Subcutaneous abdominal adipose tissue (tissue), 5 donors: ENCODE measurements around the gene PLA2G2F.

Experiments
- H3K27ac ChIP-seq: one replicate; pipeline ENCODE4 v1.7.0; 2013; ENCODE audit warnings: low read depth, mild to moderate bottlenecking, inconsistent platforms, low read length, moderate library complexity
- H3K27me3 ChIP-seq, 5 donors: one replicate each; pipeline ENCODE4 v1.7.0; 2013; ENCODE audit warnings: low read length in 5 of 5, inconsistent platforms in 1 of 5; ENCODE audit not compliant: control insufficient read depth in 5 of 5, insufficient read depth in 4 of 5
- H3K36me3 ChIP-seq, 5 donors: one replicate each; pipeline ENCODE4 v1.7.0; 2013; ENCODE audit warnings: low read length in 5 of 5; ENCODE audit not compliant: control insufficient read depth in 5 of 5, insufficient read depth in 5 of 5
- H3K4me1 ChIP-seq, 5 donors: one replicate each; pipeline ENCODE4 v1.7.0; 2013; ENCODE audit warnings: low read length in 5 of 5, mild to moderate bottlenecking in 3 of 5, moderate library complexity in 1 of 5; ENCODE audit not compliant: control insufficient read depth in 5 of 5, insufficient read depth in 5 of 5
- H3K4me3 ChIP-seq, 5 donors: one replicate each; pipeline ENCODE4 v1.7.0; 2013; ENCODE audit warnings: low read length in 5 of 5, low read depth in 1 of 5
- H3K9ac ChIP-seq, 5 donors: one replicate each; pipeline ENCODE4 v1.7.0; 2013; ENCODE audit warnings: low read length in 5 of 5, mild to moderate bottlenecking in 4 of 5, moderate library complexity in 3 of 5
- H3K9me3 ChIP-seq, 5 donors: one replicate each; pipeline ENCODE4 v1.7.0; 2013; ENCODE audit warnings: low read length in 5 of 5; ENCODE audit not compliant: control insufficient read depth in 5 of 5
- donor health status: healthy.
- donor health status: healthy.
- donor health status: healthy.
- donor health status: healthy.
- donor health status: healthy.

Gene PLA2G2F

DNA sequence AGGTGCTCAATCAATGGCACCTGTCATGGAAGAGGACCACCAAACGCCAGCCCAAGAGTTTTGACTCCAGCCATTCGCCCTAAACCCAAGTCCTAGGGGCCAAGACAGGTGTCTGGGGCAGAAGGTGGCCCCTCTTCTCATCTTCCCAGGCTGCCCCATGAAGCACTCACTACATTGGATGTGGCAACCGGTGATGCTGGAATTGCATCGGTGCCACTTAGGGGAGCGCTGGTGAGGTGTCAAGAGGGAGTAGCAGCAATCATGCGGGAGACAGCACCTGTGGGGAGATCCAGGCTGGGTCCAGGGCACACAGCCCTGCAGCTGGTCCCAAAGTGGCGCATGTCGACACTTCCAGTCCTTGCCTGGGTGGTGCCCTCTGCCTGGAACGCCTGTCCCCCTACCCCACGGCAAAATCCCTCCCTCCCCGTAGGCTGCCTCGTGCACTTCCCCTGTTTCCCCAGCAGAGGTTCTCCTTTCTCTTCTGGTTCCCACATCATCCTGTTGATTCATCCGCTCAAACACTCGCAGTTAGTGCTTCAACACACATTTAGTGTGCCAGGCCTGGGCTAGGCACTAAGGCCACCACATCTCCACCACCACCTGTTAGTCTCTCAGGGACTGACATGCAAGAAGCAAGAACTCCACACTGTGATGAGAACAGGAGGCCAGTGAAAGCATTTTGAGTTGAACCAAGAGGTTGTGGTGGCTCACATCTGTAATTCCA lies 38.3 kb upstream of the PLA2G2F start:
- H3K4me1 ChIP-seq: peaks cover 0 to 10% (median 7%) of the 10 kb centered on the region in 5 donors
- H3K9me3 ChIP-seq: peaks cover 0 to 8% (median 5%) of the 10 kb centered on the region in 5 donors
- H3K9ac ChIP-seq: no peak overlapping the region
- H3K36me3 ChIP-seq: no peaks in the 10 kb centered on the region
- H3K27me3 ChIP-seq: peaks cover 0 to 6% (median 0%) of the 10 kb centered on the region in 5 donors
- no peak overlapping the region for H3K4me3 ChIP-seq
- no peak overlapping the region for H3K27ac ChIP-seq

DNA sequence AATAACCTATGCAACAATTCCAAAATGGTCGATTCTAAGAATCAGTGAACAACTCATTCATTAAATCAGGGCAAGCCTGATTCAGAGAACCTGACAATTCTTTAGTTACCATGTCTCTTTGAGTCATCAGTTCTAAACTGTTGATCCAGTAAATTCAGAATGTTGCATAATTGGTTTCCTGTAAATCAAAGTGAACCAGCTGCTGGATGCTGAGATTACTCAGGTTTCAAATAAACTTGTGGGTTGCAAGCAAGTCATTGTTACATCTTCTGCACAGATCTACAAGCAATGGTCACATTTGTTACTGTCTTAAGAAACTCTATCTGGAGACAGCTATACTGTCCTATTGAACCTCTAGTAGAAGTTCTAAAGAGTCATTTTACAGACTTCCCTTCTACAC lies 36.2 kb upstream of the PLA2G2F start:
- Histone ChIP-seq H3K4me1 (peaks cover 0 to 5% (median 0%) of the 10 kb centered on the region in 5 donors), H3K4me3 (no peak overlapping the region), H3K36me3 (no peaks in the 10 kb centered on the region), H3K9ac (no peak overlapping the region), H3K27ac (no peak overlapping the region), H3K9me3 (no peaks in the 10 kb centered on the region), H3K27me3 (peaks cover 0 to 6% (median 0%) of the 10 kb centered on the region in 5 donors)

- H3K27ac ChIP-seq: no peak overlapping the region
- peaks cover 3 to 9% (median 3%) of the 10 kb centered on the region in 5 donors for H3K27me3 ChIP-seq
- no peak overlapping the region for H3K9ac ChIP-seq
- no peak overlapping the region for H3K4me3 ChIP-seq
- peaks cover 0 to 4% (median 0%) of the 10 kb centered on the region in 5 donors for H3K4me1 ChIP-seq
- no peaks in the 10 kb centered on the region for H3K9me3 ChIP-seq
- no peaks in the 10 kb centered on the region for H3K36me3 ChIP-seq
Observed at GRCh38 chr1:20105856-20106255, 33.3 kb upstream of the PLA2G2F start.

DNA sequence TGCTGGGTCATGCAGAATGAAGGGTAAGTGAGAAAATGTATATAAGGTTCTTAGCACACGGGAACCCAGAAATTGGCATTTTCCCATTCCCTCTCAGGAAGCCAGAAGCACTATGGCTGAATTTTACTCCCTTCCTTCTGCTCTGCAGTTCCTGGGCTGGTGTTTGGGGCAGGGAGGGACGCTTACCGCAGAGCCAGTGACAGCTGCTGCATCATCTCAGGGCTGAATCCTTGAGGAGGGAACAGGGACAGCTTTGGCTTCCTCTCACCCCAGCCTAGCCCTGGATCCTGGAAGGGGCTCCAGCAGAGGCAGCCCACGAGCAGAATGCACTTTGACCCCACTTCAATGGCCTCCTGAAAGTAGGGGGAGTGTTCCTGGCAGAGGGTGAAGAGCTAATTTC lies 31.8 kb upstream of the PLA2G2F start:
- Histone ChIP-seq H3K36me3 (no peaks in the 10 kb centered on the region), H3K4me1 (no peaks in the 10 kb centered on the region), H3K4me3 (no peak overlapping the region), H3K9ac (no peak overlapping the region), H3K9me3 (no peaks in the 10 kb centered on the region), H3K27ac (no peak overlapping the region), H3K27me3 (peaks cover 3 to 9% (median 3%) of the 10 kb centered on the region in 5 donors)

DNA sequence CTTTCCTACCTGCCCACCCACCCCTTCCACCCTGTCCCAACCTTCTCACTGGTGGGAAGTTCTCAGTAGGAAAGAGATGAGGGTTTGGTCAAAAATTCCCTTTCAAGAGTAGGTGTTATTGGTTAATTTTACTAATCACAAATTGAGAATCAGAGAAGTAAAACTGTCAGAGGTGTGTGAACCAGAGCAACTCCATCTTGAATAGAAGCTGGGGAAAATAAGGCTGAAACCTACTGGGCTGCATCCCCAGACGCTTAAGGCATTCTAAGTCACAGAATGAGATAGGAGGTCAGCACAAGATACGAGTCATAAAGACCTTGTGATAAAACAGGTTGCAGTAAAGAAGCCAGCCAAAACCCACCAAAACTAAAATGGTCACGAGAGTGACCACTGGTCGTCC lies 31.3 kb upstream of the PLA2G2F start:
- H3K27me3 ChIP-seq: peaks cover 3 to 9% (median 6%) of the 10 kb centered on the region in 5 donors
- H3K4me1 ChIP-seq: no peaks in the 10 kb centered on the region
- no peaks in the 10 kb centered on the region for H3K36me3 ChIP-seq
- H3K27ac ChIP-seq: no peak overlapping the region
- H3K9me3 ChIP-seq: no peaks in the 10 kb centered on the region
- no peak overlapping the region for H3K4me3 ChIP-seq
- H3K9ac ChIP-seq: no peak overlapping the region

DNA sequence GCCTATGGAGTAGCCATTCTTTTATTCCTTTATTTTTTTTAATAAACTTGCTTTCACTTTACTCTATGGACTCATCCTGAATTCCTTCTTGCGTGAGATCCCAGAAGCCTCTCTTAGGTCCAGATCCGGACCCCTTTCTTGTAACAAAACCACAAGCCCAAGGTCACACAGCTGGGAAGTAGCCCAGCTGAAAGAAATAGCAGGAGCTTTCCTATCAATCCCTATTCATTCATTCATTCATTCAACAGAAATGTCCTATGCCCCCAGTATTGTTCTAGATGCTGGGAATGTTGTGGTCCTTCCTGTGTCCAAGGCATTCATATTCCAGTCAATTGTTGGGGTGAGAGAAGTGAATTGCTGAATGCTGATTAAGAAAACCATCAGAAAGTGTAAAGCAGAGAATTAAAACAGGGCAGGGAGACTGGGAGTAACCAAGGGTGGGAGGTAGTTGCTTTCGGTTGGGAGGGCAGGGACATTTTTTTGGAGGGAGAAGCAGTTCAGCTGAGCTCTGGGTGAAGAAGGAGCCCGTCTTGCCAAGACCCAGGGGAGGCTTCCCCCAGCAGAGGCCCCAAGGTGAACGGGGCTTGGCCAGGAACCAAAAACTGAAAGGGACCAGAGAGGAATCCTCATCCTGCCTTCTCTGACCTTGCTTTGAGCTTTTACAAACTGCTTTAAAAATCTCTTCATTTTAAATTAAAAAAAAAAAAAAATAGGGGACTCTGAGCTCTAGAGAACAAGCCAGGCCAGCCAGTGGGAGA lies 30.6 kb upstream of the PLA2G2F start:
- Histone ChIP-seq H3K4me3 (no peak overlapping the region), H3K9ac (no peak overlapping the region), H3K27me3 (peaks cover 3 to 9% (median 6%) of the 10 kb centered on the region in 5 donors), H3K4me1 (no peaks in the 10 kb centered on the region), H3K27ac (no peak overlapping the region), H3K9me3 (no peaks in the 10 kb centered on the region), H3K36me3 (no peaks in the 10 kb centered on the region)

- Histone ChIP-seq H3K27ac (no peak overlapping the region), H3K9me3 (no peaks in the 10 kb centered on the region), H3K4me1 (no peaks in the 10 kb centered on the region)
Observed at GRCh38 chr1:20109223-20109856, 29.8 kb upstream of the PLA2G2F start.

DNA sequence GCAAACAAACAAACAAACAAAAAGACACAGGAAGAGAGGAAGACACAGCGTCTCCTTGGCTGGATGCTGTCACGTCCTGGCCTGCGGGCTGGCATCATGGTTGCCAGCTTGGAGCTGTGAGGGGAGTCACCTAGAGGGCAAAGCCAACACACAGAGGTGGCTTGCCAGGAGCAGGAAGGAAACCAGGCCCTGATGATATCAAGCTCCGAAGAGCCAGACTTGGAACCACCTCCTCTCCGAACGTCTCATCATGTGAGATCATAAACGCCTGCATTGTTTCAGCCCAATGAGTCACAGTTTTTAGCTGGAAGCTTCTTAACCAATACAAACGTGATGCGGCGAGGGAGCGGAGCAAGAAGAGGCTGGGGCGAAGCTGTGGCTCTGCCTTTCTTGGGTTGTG lies 28.4 kb upstream of the PLA2G2F start:
- no peaks in the 10 kb centered on the region for H3K9me3 ChIP-seq
- H3K9ac ChIP-seq: no peak overlapping the region
- peaks cover 3 to 14% (median 6%) of the 10 kb centered on the region in 5 donors for H3K27me3 ChIP-seq
- no peak overlapping the region for H3K4me3 ChIP-seq
- H3K4me1 ChIP-seq: no peaks in the 10 kb centered on the region
- no peaks in the 10 kb centered on the region for H3K36me3 ChIP-seq
- no peak overlapping the region for H3K27ac ChIP-seq

More at GRCh38 chr1:20109223-20109856, 29.8 kb upstream of the PLA2G2F start:
- H3K9ac ChIP-seq: no peak overlapping the region
- peaks cover 3 to 9% (median 6%) of the 10 kb centered on the region in 5 donors for H3K27me3 ChIP-seq
- no peaks in the 10 kb centered on the region for H3K36me3 ChIP-seq
- H3K4me3 ChIP-seq: no peak overlapping the region

DNA sequence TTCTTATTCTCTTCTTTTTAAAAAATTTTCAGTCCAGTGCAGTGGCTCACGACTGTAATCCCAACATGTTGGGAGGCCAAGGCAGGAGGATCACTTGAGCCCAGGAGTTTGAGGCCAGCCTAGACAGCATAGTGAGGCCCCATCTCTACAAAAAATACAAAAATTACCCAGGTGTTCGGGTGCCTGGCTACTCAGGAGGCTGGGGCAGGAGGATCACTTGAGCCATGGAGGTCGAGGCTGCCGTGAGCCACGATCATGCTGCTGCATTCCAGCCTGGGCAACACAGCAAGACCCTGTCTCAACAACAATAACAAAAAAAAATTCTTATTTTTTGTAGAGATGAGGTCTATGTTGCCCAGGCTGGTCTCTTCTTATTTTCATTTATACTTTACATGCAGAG lies 27.7 kb upstream of the PLA2G2F start:
- no peak overlapping the region for H3K9ac ChIP-seq
- H3K27me3 ChIP-seq: peaks cover 3 to 18% (median 9%) of the 10 kb centered on the region in 5 donors
- H3K4me1 ChIP-seq: no peaks in the 10 kb centered on the region
- no peak overlapping the region for H3K4me3 ChIP-seq
- H3K9me3 ChIP-seq: no peaks in the 10 kb centered on the region
- no peaks in the 10 kb centered on the region for H3K36me3 ChIP-seq
- no peak overlapping the region for H3K27ac ChIP-seq
